Liver (tissue), 9 donors: ENCODE measurements around the gene DDB1. TPM values are rescaled to one million over a fixed set of nuclear protein-coding genes. Genes with fewer than 3 reads are reported as not detected.

Source experiments
- DNase-seq: peaks from one replicate; pipeline ENCODE4 v3.0.0-alpha.2; 2017; ENCODE audit warnings: low spot score
- H3K27ac ChIP-seq, 2 donors: one replicate each; pipeline ENCODE4 v1.7.0; 2013; ENCODE audit warnings: inconsistent platforms in 2 of 2, low read length in 2 of 2, control low read depth in 1 of 2, low read depth in 1 of 2, mild to moderate bottlenecking in 1 of 2
- H3K27me3 ChIP-seq, 4 donors: one replicate each; pipeline versions ENCODE4 v1.6.1 to v1.7.0; 2013; ENCODE audit warnings: low read length in 3 of 4, inconsistent platforms in 1 of 4, mild to moderate bottlenecking in 1 of 4, moderate library complexity in 1 of 4; ENCODE audit not compliant: control insufficient read depth in 4 of 4, insufficient read depth in 4 of 4
- H3K36me3 ChIP-seq, 4 donors: one replicate each; pipeline versions ENCODE4 v1.6.1 to v1.7.0; 2013; ENCODE audit warnings: low read length in 3 of 4, mild to moderate bottlenecking in 3 of 4, low read depth in 1 of 4, moderate library complexity in 1 of 4; ENCODE audit not compliant: control insufficient read depth in 4 of 4, insufficient read depth in 3 of 4
- H3K4me1 ChIP-seq, 4 donors: one replicate each; pipeline versions ENCODE4 v1.6.1 to v1.7.0; 2013; ENCODE audit warnings: low read length in 3 of 4, mild to moderate bottlenecking in 3 of 4, moderate library complexity in 1 of 4; ENCODE audit not compliant: control insufficient read depth in 4 of 4, insufficient read depth in 4 of 4
- H3K4me3 ChIP-seq, 3 donors: one replicate each; pipeline versions ENCODE4 v1.6.1 to v1.7.0; 2013; ENCODE audit warnings: low read length in 3 of 3, control low read depth in 1 of 3, low read depth in 1 of 3, mild to moderate bottlenecking in 1 of 3
- H3K9ac ChIP-seq, 2 donors: one replicate each; pipeline ENCODE4 v1.7.0; 2013; ENCODE audit warnings: low read length in 2 of 2, mild to moderate bottlenecking in 2 of 2, moderate library complexity in 2 of 2, control low read depth in 1 of 2, low read depth in 1 of 2
- H3K9me3 ChIP-seq, 4 donors: one replicate each; pipeline versions ENCODE4 v1.6.1 to v1.7.0; 2013; ENCODE audit warnings: low read length in 3 of 4; ENCODE audit not compliant: control insufficient read depth in 4 of 4
- CTCF ChIP-seq: fragments of 150-350 bp; IDR thresholded peaks from 2 replicates; pipeline ENCODE4 v1.5.1; 2017; ENCODE audit warnings: improper control_type of control experiment, low read depth, low read length; ENCODE audit not compliant: missing input control
- GABPA ChIP-seq, 2 donors: IDR thresholded peaks in 1 of 2; conservative IDR thresholded peaks in 1 of 2; 2 replicates each; pipeline ENCODE4 v1.6.1; 2016; ENCODE audit warnings: antibody characterized with exemption in 2 of 2, mild to moderate bottlenecking in 1 of 2, moderate library complexity in 1 of 2
- MAX ChIP-seq: IDR thresholded peaks from 2 replicates; pipeline ENCODE4 v1.6.1; 2016; ENCODE audit warnings: antibody characterized with exemption
- NR2F2 ChIP-seq: IDR thresholded peaks from 2 replicates; pipeline ENCODE4 v1.6.1; 2016; ENCODE audit warnings: antibody characterized with exemption
- RAD21 ChIP-seq, 2 donors: IDR thresholded peaks; 2 replicates each; pipeline ENCODE4 v1.6.1; 2016; ENCODE audit warnings: antibody characterized with exemption in 2 of 2, mild to moderate bottlenecking in 2 of 2
- REST ChIP-seq: IDR thresholded peaks from 2 replicates; pipeline ENCODE4 v1.6.1; 2016; ENCODE audit warnings: antibody characterized with exemption, mild to moderate bottlenecking
- RXRA ChIP-seq, 2 donors: IDR thresholded peaks; 2 replicates each; pipeline ENCODE4 v1.6.1; 2017 to 2018; ENCODE audit warnings: antibody characterized with exemption in 2 of 2, mild to moderate bottlenecking in 1 of 2
- TAF1 ChIP-seq: conservative IDR thresholded peaks from 2 replicates; pipeline ENCODE4 v1.6.1; 2016; ENCODE audit warnings: antibody characterized with exemption, mild to moderate bottlenecking
- whole genome bisulfite sequencing: extraction: QIAGEN DNeasy Blood & Tissue Kit; methylation state at CpG from one replicate; pipeline ENCODE4 v1.1.7; 2013; 5-methylcytosine and 5-hydroxymethylcytosine counted together
- polyA plus RNA-seq, 2 donors: library from polyadenylated mRNA; stranded (reverse) in 1 of 2; unstranded in 1 of 2; fragments of 200-250 nt in 1 of 2; fragments of >200 nt in 1 of 2; fragmentation: Nextera tagmentation in 1 of 2; extraction: Ambion mirVana in 1 of 2; gene quantifications; one replicate each; pipeline versions ENCODE4 v1.2.1 to v1.2.3, GENCODE V29; 2013 to 2015
- total RNA-seq, 2 donors: library from RNA; depleted of rRNA; stranded (reverse); fragments of >200 nt; gene quantifications; one replicate each; pipeline ENCODE4 v1.2.3, GENCODE V29; 2014
- TF ChIP-seq, protein P1 (sequence below): IDR thresholded peaks from 2 replicates; pipeline ENCODE4 v1.6.1; 2016; ENCODE audit warnings: antibody characterized with exemption
- donor health status: healthy.
- donor health status: healthy.
- donor health status: healthy.
- donor health status: healthy.
- donor health status: healthy.

The DDB1 gene
- total and polyA plus RNA-seq, 4 donors, result 37.5 to 146 (median 88.9) TPM

- Histone ChIP-seq H3K27me3 (no peaks in the 10 kb centered on the region), H3K4me3 (peak overlapping the region in 1 of 3 donors; percentile 31), H3K36me3 (peaks cover 3 to 25% (median 13%) of the 10 kb centered on the region in 4 donors), H3K27ac (peak overlapping the region; percentile 42 to 83), H3K9me3 (no peaks in the 10 kb centered on the region), H3K4me1 (peaks cover 3 to 41% (median 32%) of the 10 kb centered on the region in 4 donors), H3K9ac (peak overlapping the region in 1 of 2 donors; percentile 24)
- TF ChIP-seq CTCF (peak; percentile 97), RXRA (IDR thresholded peaks at IDR 0.05) (peak in 1 of 2 donors; percentile 21), RAD21 (IDR thresholded peaks at IDR 0.05) (peak; percentile 99), MAX (no peak), GABPA (IDR thresholded peaks at IDR 0.05 in 1 of 2, conservative IDR thresholded peaks at IDR 0.05 in 1 of 2) (peak in 1 of 2 donors; percentile 72)
- 31% methylated on average over 8 of the region's 8 CpGs for WGBS
- peak; percentile 85 for DNase-seq
Measured at GRCh38 chr11:61336171-61336935, 3.4 kb upstream of the DDB1 start.

- H3K27ac ChIP-seq, result peak overlapping the region; percentile 83 to 94
- H3K36me3 ChIP-seq, result peaks cover 0 to 18% (median 8%) of the 10 kb centered on the region in 4 donors
- DNase-seq, result no peak
- TF ChIP-seq NR2F2 (no peak), RXRA (IDR thresholded peaks at IDR 0.05) (no peak), REST (no peak), TAF1 (no peak), GABPA (IDR thresholded peaks at IDR 0.05 in 1 of 2, conservative IDR thresholded peaks at IDR 0.05 in 1 of 2) (no peak)
- TF ChIP-seq, protein P1, sequence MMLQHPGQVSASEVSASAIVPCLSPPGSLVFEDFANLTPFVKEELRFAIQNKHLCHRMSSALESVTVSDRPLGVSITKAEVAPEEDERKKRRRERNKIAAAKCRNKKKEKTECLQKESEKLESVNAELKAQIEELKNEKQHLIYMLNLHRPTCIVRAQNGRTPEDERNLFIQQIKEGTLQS, result no peak
- peak overlapping the region in 2 of 3 donors; percentile 62 to 88 for H3K4me3 ChIP-seq
- 26% methylated on average over 1 of the region's 1 CpG for WGBS
- peaks cover 3 to 47% (median 37%) of the 10 kb centered on the region in 4 donors for H3K4me1 ChIP-seq
- no peaks in the 10 kb centered on the region for H3K27me3 ChIP-seq
- no peaks in the 10 kb centered on the region for H3K9me3 ChIP-seq
- H3K9ac ChIP-seq, result peak overlapping the region; percentile 56 to 60
Measured at GRCh38 chr11:61335355-61335710, 2.4 kb upstream of the DDB1 start.
